NT2/D1 (cell line): ENCODE data around the gene ABCC4.

Source experiments
- SUZ12 ChIP-seq: IDR thresholded peaks from 2 replicates; pipeline ENCODE4 v1.6.1; 2011; ENCODE audit not compliant: insufficient read length, insufficient read depth; ENCODE audit errors: extremely low read depth
- ZNF274 ChIP-seq: IDR thresholded peaks from 2 replicates; pipeline ENCODE4 v1.6.1; 2011; ENCODE audit warnings: mild to moderate bottlenecking, low read depth, low read length

- no peak for TF ChIP-seq ZNF274
- no peak for TF ChIP-seq SUZ12
These were observed 116.9 kb downstream of the ABCC4 start for GRCh38 chr13:95184317-95184716.
